ENCODE measurements around the gene CCSER1.

- TF ChIP-seq CTCF (IDR thresholded peaks at IDR 0.05; ENCODE audit: borderline replicate concordance, extremely low read depth, low read length, poor library complexity, severe bottlenecking) (no peak), EZH2 (IDR thresholded peaks at IDR 0.05; ENCODE audit: borderline replicate concordance, low read depth, low read length, severe bottlenecking) (no peak)
Measured at GRCh38 chr4:90670183-90670582, 543.0 kb downstream of the CCSER1 start.
